Breast epithelium (tissue), 3 donors: ENCODE results near the gene NFE2L1.

ENCODE experiments used
- CTCF ChIP-seq, 3 donors: fragments of 450-650 bp; IDR thresholded peaks; one replicate each; pipeline ENCODE4 v1.5.1; 2016 to 2017; ENCODE audit warnings: antibody characterized with exemption in 3 of 3, mild to moderate bottlenecking in 3 of 3, moderate library complexity in 3 of 3
- POLR2AphosphoS5 ChIP-seq, 3 donors: sonication (generic); formaldehyde crosslinking; IDR thresholded peaks; one replicate each; pipeline ENCODE4 v1.6.1; 2017; ENCODE audit warnings: antibody characterized with exemption in 3 of 3

- TF ChIP-seq CTCF (IDR thresholded peaks at IDR 0.05), result no peak
- TF ChIP-seq POLR2AphosphoS5 (IDR thresholded peaks at IDR 0.05), result peak; percentile 36 to 43 (median 38)
Measured at GRCh38 chr17:48107137-48108055, 59.2 kb downstream of the NFE2L1 start, which contains the start of gene SNX11.
